ENCODE results near the gene SYT1.

SYT1 gene

GRCh38 chr12:78929075-78929418, 64.5 kb downstream of the SYT1 start:
- TF ChIP-seq SUZ12 (IDR thresholded peaks at IDR 0.05), result no peak
- no peak for TF ChIP-seq L3MBTL2 (conservative IDR thresholded peaks at IDR 0.05)
- TF ChIP-seq ARNT (IDR thresholded peaks at IDR 0.05), result no peak
- TF ChIP-seq ELF4 (IDR thresholded peaks at IDR 0.05), result no peak
- no peak for TF ChIP-seq FOXM1 (IDR thresholded peaks at IDR 0.05; ENCODE audit: borderline replicate concordance)
- TF ChIP-seq NFRKB (IDR thresholded peaks at IDR 0.05), result no peak
- TF ChIP-seq HDGF (IDR thresholded peaks at IDR 0.05; ENCODE audit: borderline replicate concordance), result no peak
- no peak for TF ChIP-seq LEF1 (IDR thresholded peaks at IDR 0.05; ENCODE audit: borderline replicate concordance)
- TF ChIP-seq TARDBP (IDR thresholded peaks at IDR 0.05), result no peak
- no peak for TF ChIP-seq CTBP1 (IDR thresholded peaks at IDR 0.05; ENCODE audit: borderline replicate concordance)
- no peak for TF ChIP-seq FOXK2 (IDR thresholded peaks at IDR 0.05)
- TF ChIP-seq PKNOX1 (IDR thresholded peaks at IDR 0.05), result no peak
- TF ChIP-seq ZNF384 (IDR thresholded peaks at IDR 0.05), result no peak
- ChIA-PET POLR2A (no interaction called here), CTCF (no interaction called here)
- DNase-seq (ENCODE audit: extremely low spot score), result no peak

- ChIA-PET POLR2A (no interaction called here), CTCF (no interaction called here)
- TF ChIP-seq BHLHE40 (IDR thresholded peaks at IDR 0.05; ENCODE audit: borderline replicate concordance) (no peak), L3MBTL2 (conservative IDR thresholded peaks at IDR 0.05) (no peak), FOXK2 (IDR thresholded peaks at IDR 0.05) (no peak), SUZ12 (IDR thresholded peaks at IDR 0.05) (no peak), FOXA1 (IDR thresholded peaks at IDR 0.05) (no peak), ZNF384 (IDR thresholded peaks at IDR 0.05) (no peak), TARDBP (IDR thresholded peaks at IDR 0.05) (no peak)
- DNase-seq (ENCODE audit: extremely low spot score), result no peak
Measured at GRCh38 chr12:78931466-78931990, 67.0 kb downstream of the SYT1 start.

DNA sequence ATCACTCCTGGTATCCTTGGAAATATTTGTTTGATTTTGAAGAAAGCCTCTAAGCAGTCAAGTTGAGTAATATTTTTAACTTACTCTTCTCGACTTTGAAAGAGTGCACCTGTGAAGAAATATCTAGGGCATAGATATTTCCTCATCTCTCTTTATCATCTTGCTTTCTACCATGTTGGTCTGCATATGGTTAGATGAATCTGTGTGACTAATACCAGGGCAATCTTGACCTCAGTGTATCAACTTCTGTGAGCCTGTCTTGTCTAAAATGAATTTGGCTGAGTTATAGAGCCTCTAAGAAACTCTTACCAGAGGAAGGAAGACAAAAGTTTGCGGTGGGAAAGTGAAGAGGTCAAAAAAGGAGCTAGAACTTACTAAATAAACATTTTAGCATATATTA, 68.4 kb downstream of the SYT1 start:
- TF ChIP-seq SUZ12 (IDR thresholded peaks at IDR 0.05) (no peak), LEF1 (IDR thresholded peaks at IDR 0.05; ENCODE audit: borderline replicate concordance) (no peak), FOXM1 (IDR thresholded peaks at IDR 0.05; ENCODE audit: borderline replicate concordance) (no peak), ARNT (IDR thresholded peaks at IDR 0.05) (no peak)
- POLR2A ChIA-PET, result no interaction called here
- CTCF ChIA-PET, result no interaction called here

GRCh38 chr12:78938341-78939084, 73.9 kb downstream of the SYT1 start:
- no peak for DNase-seq (ENCODE audit: extremely low spot score)
- ChIA-PET CTCF (no interaction called here), POLR2A (no interaction called here)

More for the DNA sequence above, 68.4 kb downstream of the SYT1 start:
- DNase-seq (ENCODE audit: extremely low spot score), result no peak

DNA sequence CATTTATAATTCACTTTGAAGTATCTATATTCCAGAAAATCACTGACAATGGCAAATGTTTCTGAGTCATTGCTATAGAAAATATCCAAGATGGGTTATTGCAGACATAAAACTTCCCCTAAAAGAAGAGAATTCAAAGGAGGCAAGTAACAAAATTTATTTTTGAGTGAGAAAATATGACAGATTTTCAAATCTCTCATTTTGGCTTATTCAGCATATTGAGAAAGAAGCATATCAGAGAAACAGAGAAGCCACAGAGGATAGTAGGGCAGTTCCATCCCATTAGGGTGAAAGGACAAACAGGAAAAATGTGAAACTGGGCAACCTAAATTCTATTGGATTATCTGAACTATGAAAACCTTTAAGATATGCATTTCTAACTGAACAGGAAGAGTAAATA, 85.0 kb downstream of the SYT1 start:
- TF ChIP-seq ARNT (IDR thresholded peaks at IDR 0.05) (no peak), NFRKB (IDR thresholded peaks at IDR 0.05) (no peak), L3MBTL2 (conservative IDR thresholded peaks at IDR 0.05) (no peak), SP1 (IDR thresholded peaks at IDR 0.05) (no peak), TARDBP (IDR thresholded peaks at IDR 0.05) (no peak)
- POLR2A ChIA-PET, result no interaction called here
- DNase-seq (ENCODE audit: extremely low spot score), result no peak
- CTCF ChIA-PET, result no interaction called here

More at GRCh38 chr12:78938341-78939084, 73.9 kb downstream of the SYT1 start:
- TF ChIP-seq FOXM1 (IDR thresholded peaks at IDR 0.05; ENCODE audit: borderline replicate concordance), result no peak
- TF ChIP-seq TARDBP (IDR thresholded peaks at IDR 0.05), result no peak
- TF ChIP-seq BHLHE40 (IDR thresholded peaks at IDR 0.05; ENCODE audit: borderline replicate concordance), result no peak
- TF ChIP-seq LEF1 (IDR thresholded peaks at IDR 0.05; ENCODE audit: borderline replicate concordance), result no peak
- no peak for TF ChIP-seq SUZ12 (IDR thresholded peaks at IDR 0.05)
- no peak for TF ChIP-seq FOXK2 (IDR thresholded peaks at IDR 0.05)
- TF ChIP-seq ARNT (IDR thresholded peaks at IDR 0.05), result no peak
- no peak for TF ChIP-seq PKNOX1 (IDR thresholded peaks at IDR 0.05)
- no peak for TF ChIP-seq L3MBTL2 (conservative IDR thresholded peaks at IDR 0.05)
- TF ChIP-seq HDGF (IDR thresholded peaks at IDR 0.05; ENCODE audit: borderline replicate concordance), result no peak
- TF ChIP-seq NFRKB (IDR thresholded peaks at IDR 0.05), result no peak
- no peak for TF ChIP-seq ZNF384 (IDR thresholded peaks at IDR 0.05)

- no peak for DNase-seq (ENCODE audit: extremely low spot score)
Measured at GRCh38 chr12:78951803-78952551, 87.4 kb downstream of the SYT1 start.

More at GRCh38 chr12:78951803-78952551, 87.4 kb downstream of the SYT1 start:
- ChIA-PET POLR2A (no interaction called here), CTCF (no interaction called here)
- TF ChIP-seq SP1 (IDR thresholded peaks at IDR 0.05), result no peak
- no peak for TF ChIP-seq PKNOX1 (IDR thresholded peaks at IDR 0.05)
- TF ChIP-seq BHLHE40 (IDR thresholded peaks at IDR 0.05; ENCODE audit: borderline replicate concordance), result no peak
- TF ChIP-seq ZNF384 (IDR thresholded peaks at IDR 0.05), result no peak
- TF ChIP-seq SUZ12 (IDR thresholded peaks at IDR 0.05), result no peak
- TF ChIP-seq FOXA1 (IDR thresholded peaks at IDR 0.05), result no peak
- TF ChIP-seq FOXM1 (IDR thresholded peaks at IDR 0.05; ENCODE audit: borderline replicate concordance), result no peak
- TF ChIP-seq HDGF (IDR thresholded peaks at IDR 0.05; ENCODE audit: borderline replicate concordance), result no peak
- no peak for TF ChIP-seq TARDBP (IDR thresholded peaks at IDR 0.05)
- no peak for TF ChIP-seq FOXK2 (IDR thresholded peaks at IDR 0.05)
- no peak for TF ChIP-seq ARNT (IDR thresholded peaks at IDR 0.05)
- TF ChIP-seq NFRKB (IDR thresholded peaks at IDR 0.05), result no peak
- no peak for TF ChIP-seq LEF1 (IDR thresholded peaks at IDR 0.05; ENCODE audit: borderline replicate concordance)
- TF ChIP-seq L3MBTL2 (conservative IDR thresholded peaks at IDR 0.05), result no peak
- no peak for TF ChIP-seq CTBP1 (IDR thresholded peaks at IDR 0.05; ENCODE audit: borderline replicate concordance)
- TF ChIP-seq ELF4 (IDR thresholded peaks at IDR 0.05), result no peak
